Colonic mucosa (tissue), 4 donors: Measurements from ENCODE around the gene UNC93A. TPM values are rescaled to one million over a fixed set of nuclear protein-coding genes. Genes with fewer than 3 reads are reported as not detected.

Experiments used
- DNase-seq: peaks from one replicate; pipeline ENCODE4 v3.0.0-alpha.2; 2020
- H3K27ac ChIP-seq: fragments of 200-600 bp; one replicate; pipeline ENCODE4 v1.8.0; 2021
- H3K27me3 ChIP-seq: fragments of 200-600 bp; one replicate; pipeline ENCODE4 v1.8.0; 2021
- H3K36me3 ChIP-seq: fragments of 200-600 bp; one replicate; pipeline ENCODE4 v1.8.0; 2021
- H3K4me1 ChIP-seq: fragments of 200-600 bp; one replicate; pipeline ENCODE4 v1.8.0; 2021; ENCODE audit warnings: mild to moderate bottlenecking
- H3K4me3 ChIP-seq: fragments of 200-600 bp; one replicate; pipeline ENCODE4 v1.8.0; 2021
- H3K9ac ChIP-seq, 2 donors: one replicate each; pipeline ENCODE4 v1.7.0; 2013; ENCODE audit warnings: control low read depth in 2 of 2, low read depth in 2 of 2, low read length in 2 of 2
- H3K9me3 ChIP-seq: fragments of 200-600 bp; one replicate; pipeline ENCODE4 v1.8.0; 2021
- intact Hi-C: fragments of 100-400 bp; cut with DNase I; formaldehyde crosslinking; loops from one replicate; pipeline ENCODE4 v1.14.1; 2022
- total RNA-seq, 2 donors: library from RNA; stranded (reverse); fragmentation: NEBNext Ultra II Directional in 1 of 2; extraction: Animal tissue kit (Norgen Biotek cat#: 25700) in 1 of 2; gene quantifications; one replicate each; pipeline ENCODE4 v1.2.1, GENCODE V29; 2021
- TF ChIP-seq, protein P1 (sequence below): fragments of 200-600 bp; IDR thresholded peaks from one replicate; pipeline ENCODE4 v1.8.0; 2022; ENCODE audit warnings: antibody characterized with exemption, mild to moderate bottlenecking
- donor health status: healthy.
- donor health status: DM: no; HTN: no; CAD: no.
- donor health status: DM: no; HTN: no; CAD: no.

UNC93A gene
- total RNA-seq, 2 donors from 2014 or later = 0.53 to 2.5 TPM

DNA sequence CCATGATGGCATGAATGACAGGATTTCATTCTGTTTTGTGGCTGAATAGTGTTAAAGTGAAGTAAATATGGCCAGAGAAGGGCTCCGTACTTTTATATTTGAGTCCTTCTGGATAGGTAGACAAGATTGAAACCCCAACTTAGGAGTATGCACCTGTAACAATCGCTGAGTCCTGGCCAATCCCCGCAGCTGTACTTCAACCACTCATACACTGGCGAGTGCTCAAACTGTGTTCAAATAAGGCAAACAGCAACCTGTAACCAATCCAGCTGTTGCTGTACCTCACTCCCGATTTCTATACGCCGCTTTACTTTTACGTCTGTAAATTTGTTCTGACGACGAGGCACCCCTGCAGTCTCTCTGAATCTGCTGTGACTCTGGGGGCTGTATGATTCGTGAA, 40.5 kb downstream of the UNC93A start:
- H3K4me3 ChIP-seq = no peak overlapping the region
- no peak for DNase-seq
- H3K4me1 ChIP-seq = no peaks in the 10 kb centered on the region
- TF ChIP-seq, protein P1, sequence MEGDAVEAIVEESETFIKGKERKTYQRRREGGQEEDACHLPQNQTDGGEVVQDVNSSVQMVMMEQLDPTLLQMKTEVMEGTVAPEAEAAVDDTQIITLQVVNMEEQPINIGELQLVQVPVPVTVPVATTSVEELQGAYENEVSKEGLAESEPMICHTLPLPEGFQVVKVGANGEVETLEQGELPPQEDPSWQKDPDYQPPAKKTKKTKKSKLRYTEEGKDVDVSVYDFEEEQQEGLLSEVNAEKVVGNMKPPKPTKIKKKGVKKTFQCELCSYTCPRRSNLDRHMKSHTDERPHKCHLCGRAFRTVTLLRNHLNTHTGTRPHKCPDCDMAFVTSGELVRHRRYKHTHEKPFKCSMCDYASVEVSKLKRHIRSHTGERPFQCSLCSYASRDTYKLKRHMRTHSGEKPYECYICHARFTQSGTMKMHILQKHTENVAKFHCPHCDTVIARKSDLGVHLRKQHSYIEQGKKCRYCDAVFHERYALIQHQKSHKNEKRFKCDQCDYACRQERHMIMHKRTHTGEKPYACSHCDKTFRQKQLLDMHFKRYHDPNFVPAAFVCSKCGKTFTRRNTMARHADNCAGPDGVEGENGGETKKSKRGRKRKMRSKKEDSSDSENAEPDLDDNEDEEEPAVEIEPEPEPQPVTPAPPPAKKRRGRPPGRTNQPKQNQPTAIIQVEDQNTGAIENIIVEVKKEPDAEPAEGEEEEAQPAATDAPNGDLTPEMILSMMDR = no peak
- H3K27ac ChIP-seq = no peak overlapping the region
- no peaks in the 10 kb centered on the region for H3K9me3 ChIP-seq
- H3K9ac ChIP-seq = no peak overlapping the region
- no peaks in the 10 kb centered on the region for H3K27me3 ChIP-seq
- intact Hi-C loops = no loop called here
- no peaks in the 10 kb centered on the region for H3K36me3 ChIP-seq

DNA sequence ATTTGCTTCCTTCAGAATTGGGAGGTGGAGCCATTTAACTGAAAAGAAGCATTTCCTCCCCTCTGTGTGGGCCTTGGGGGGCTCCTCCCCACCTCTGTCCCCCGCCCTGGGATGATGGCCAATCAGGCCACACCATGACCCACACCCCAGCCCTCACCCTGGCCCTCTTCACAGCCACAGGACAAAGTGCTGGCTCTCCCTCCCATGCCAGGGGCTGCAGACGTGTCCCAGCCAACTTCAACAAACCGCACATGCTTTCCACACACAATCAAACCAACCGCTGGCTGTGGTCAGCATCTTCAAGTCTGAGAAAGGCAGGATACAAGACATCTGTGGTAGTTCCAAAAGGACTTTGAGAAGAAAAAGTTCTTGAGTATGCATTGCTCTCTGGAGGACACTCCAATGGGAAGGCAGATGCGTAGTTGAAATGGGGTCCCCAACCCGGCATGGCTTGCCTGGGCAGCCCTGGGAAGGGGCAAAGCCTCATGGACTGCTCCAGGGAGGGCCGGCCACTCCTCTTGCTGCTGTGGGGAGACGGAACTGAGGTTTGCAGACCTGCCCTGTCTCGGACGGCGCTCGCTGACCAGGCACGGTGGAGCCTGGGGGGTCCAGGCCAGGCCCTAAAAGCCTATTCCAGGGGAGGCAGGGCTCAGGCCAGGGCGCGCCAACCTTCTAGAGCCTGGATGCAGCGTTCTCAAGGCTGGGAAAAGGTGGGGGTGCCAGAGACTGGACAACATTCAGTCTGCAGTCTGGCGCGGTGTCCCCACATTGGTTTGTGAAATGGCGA, 45.9 kb downstream of the UNC93A start:
- no peak overlapping the region for H3K4me3 ChIP-seq
- DNase-seq = no peak
- H3K4me1 ChIP-seq = no peaks in the 10 kb centered on the region
- H3K27me3 ChIP-seq = no peaks in the 10 kb centered on the region
- TF ChIP-seq, protein P1 = no peak
- H3K27ac ChIP-seq = no peak overlapping the region
- H3K9me3 ChIP-seq = no peaks in the 10 kb centered on the region
- intact Hi-C loops = no loop called here
- H3K36me3 ChIP-seq = no peaks in the 10 kb centered on the region
- no peak overlapping the region for H3K9ac ChIP-seq

DNA sequence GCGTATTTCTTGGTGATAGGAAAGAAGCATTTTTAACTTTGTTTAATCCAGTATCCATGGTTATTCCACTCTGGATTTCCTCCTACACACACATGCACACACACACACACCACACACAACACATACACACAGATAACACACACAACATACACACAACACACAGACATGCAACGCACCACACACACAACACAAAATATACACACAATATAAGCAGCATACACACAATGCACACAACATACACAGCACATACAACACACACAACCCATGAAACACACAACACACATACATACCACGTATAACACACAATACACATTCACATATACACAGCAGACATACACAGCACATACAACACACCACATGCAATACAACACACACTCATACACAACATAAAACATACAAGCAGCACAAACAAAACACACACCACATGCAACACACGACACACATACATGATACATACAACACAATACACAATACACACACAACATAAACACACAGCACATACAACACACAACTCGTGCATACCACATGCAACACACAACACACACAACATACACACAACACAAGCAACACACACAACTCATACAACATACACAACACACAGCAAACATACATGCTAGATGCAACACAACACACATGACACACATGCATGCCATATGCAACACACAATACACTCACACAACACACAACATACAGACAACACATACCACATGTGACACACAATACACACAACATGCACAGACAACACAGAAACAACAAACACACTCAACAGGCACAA, 46.7 kb downstream of the UNC93A start:
- no peak overlapping the region for H3K9ac ChIP-seq
- TF ChIP-seq, protein P1 = no peak
- no peaks in the 10 kb centered on the region for H3K27me3 ChIP-seq
- no peak overlapping the region for H3K4me3 ChIP-seq
- intact Hi-C loops = no loop called here
- no peaks in the 10 kb centered on the region for H3K36me3 ChIP-seq
- DNase-seq = no peak
- H3K27ac ChIP-seq = no peak overlapping the region
- no peaks in the 10 kb centered on the region for H3K4me1 ChIP-seq
- no peaks in the 10 kb centered on the region for H3K9me3 ChIP-seq

DNA sequence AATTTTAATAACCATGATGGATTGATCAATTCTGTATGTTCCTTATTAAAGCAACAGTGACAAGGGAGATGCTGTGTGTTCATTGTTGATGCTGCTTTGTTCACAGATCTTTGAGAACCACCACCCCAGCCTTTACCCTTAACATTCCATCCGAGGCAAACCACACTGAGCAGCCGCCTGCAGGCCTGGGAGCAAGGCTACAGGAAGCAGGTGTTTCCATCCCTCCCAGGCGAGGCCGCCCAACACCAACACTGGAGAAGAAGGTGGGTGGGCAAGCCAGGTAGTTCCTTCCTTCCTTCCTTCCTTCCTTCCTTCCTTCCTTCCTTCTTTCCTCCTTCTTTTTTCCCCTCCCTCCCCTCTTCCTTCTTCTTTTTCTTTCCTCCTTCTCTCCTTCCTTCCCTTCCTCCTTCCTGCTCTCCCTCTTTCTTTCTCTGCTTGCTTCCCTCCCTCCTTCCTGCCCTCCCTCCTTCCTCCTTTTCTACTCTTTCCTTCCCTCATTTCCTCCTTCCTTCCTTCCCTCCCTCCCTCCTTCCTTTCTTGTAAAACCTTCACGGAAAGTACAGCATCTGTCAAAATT, 47.5 kb downstream of the UNC93A start:
- Histone ChIP-seq H3K4me3 (no peak overlapping the region), H3K9me3 (no peaks in the 10 kb centered on the region), H3K27ac (no peak overlapping the region), H3K27me3 (no peaks in the 10 kb centered on the region), H3K4me1 (no peaks in the 10 kb centered on the region), H3K9ac (no peak overlapping the region), H3K36me3 (no peaks in the 10 kb centered on the region)
- no peak for DNase-seq
- intact Hi-C loops = no loop called here
- TF ChIP-seq, protein P1 = no peak

DNA sequence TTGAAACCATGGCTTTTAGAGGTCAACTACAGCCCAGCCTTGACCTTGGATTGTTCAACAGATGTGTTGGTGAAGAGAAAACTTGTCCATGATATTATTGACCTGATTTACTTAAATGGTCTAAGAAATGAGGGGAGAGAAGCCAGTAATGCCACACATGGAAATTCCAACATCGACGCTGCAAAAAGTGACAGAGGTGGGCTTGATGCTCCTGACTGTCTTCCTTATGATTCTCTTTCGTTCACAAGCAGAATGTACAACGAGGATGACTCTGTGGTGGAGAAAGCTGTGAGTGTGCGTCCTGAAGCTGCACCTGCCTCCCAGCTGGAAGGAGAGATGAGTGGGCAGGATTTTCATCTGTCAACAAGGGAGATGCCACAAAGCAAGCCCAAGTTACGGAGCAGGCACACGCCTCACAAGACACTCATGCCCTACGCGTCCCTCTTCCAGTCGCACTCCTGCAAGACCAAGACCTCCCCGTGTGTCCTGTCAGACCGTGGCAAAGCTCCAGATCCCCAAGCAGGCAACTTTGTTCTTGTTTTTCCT, 50.0 kb downstream of the UNC93A start:
- H3K4me1 ChIP-seq = no peaks in the 10 kb centered on the region
- no peaks in the 10 kb centered on the region for H3K36me3 ChIP-seq
- H3K27me3 ChIP-seq = no peaks in the 10 kb centered on the region
- no peak for DNase-seq
- TF ChIP-seq, protein P1 = no peak
- H3K9ac ChIP-seq = no peak overlapping the region
- H3K9me3 ChIP-seq = no peaks in the 10 kb centered on the region
- H3K27ac ChIP-seq = no peak overlapping the region
- intact Hi-C loops = no loop called here
- H3K4me3 ChIP-seq = no peak overlapping the region
